Keratinocyte (primary cell): ENCODE results near the gene C14orf93. TPM values are rescaled to one million over a fixed set of nuclear protein-coding genes. Genes with fewer than 3 reads are reported as not detected.

Experiments
- DNase-seq: peaks from one replicate; pipeline ENCODE4 v3.0.0-alpha.2; 2011; ENCODE audit warnings: low read depth, missing footprints, low spot score
- FAIRE-seq: peaks from 2 replicates; lab custom pipeline; 2011; peaks lifted over from hg19 to GRCh38; lab: Jason Lieb, UNC
- H2AFZ ChIP-seq: 2 replicates; pipeline ENCODE4 v1.6.0; 2012; ENCODE audit warnings: low read length, control low read depth, inconsistent platforms; ENCODE audit not compliant: control insufficient read depth
- H3K27ac ChIP-seq: 2 replicates; pipeline ENCODE4 v1.5.1; 2011; ENCODE audit warnings: low read length; ENCODE audit not compliant: control insufficient read depth, insufficient read depth
- H3K27me3 ChIP-seq: 3 replicates; pipeline ENCODE4 v1.6.0; 2011; ENCODE audit warnings: low read length; ENCODE audit not compliant: control insufficient read depth, insufficient read depth; ENCODE audit errors: extremely low read depth
- H3K36me3 ChIP-seq, 2 experiments: 2 replicates in 1 of 2; 3 replicates in 1 of 2; pipeline ENCODE4 v1.5.1; 2011; ENCODE audit warnings: low read length in 2 of 2, mild to moderate bottlenecking in 1 of 2; ENCODE audit not compliant: control insufficient read depth in 2 of 2, insufficient read depth in 2 of 2; ENCODE audit errors: extremely low read depth in 1 of 2
- H3K4me1 ChIP-seq: 3 replicates; pipeline ENCODE4 v1.5.1; 2011; ENCODE audit warnings: low read length; ENCODE audit not compliant: control insufficient read depth, insufficient read depth; ENCODE audit errors: extremely low read depth
- H3K4me2 ChIP-seq: 3 replicates; pipeline ENCODE4 v1.6.0; 2011; ENCODE audit warnings: low read depth, low read length; ENCODE audit not compliant: control insufficient read depth, insufficient read depth; ENCODE audit errors: extremely low read depth
- H3K4me3 ChIP-seq, 3 experiments: fragments of 200-600 bp in 1 of 3; sonication (generic) in 1 of 3; 2 replicates in 2 of 3; 3 replicates in 1 of 3; pipeline ENCODE4 v1.5.1; 2011 to 2016; ENCODE audit warnings: low read length in 3 of 3, mild to moderate bottlenecking in 3 of 3, control low read depth in 2 of 3, inconsistent platforms in 1 of 3, low read depth in 1 of 3, mixed read lengths in 1 of 3, mixed run types in 1 of 3, moderate library complexity in 1 of 3; ENCODE audit not compliant: control insufficient read depth in 2 of 3, insufficient read depth in 2 of 3; ENCODE audit errors: extremely low read depth in 1 of 3
- H3K79me2 ChIP-seq: 2 replicates; pipeline ENCODE4 v1.6.0; 2012; ENCODE audit warnings: low read length; ENCODE audit not compliant: control insufficient read depth, insufficient read depth
- H3K9ac ChIP-seq: 3 replicates; pipeline ENCODE4 v1.6.0; 2011; ENCODE audit warnings: low read length; ENCODE audit not compliant: control insufficient read depth, insufficient read depth; ENCODE audit errors: extremely low read depth
- H3K9me1 ChIP-seq: 3 replicates; pipeline ENCODE4 v1.6.0; 2011; ENCODE audit warnings: low read length; ENCODE audit not compliant: control insufficient read depth, insufficient read depth; ENCODE audit errors: extremely low read depth
- H3K9me3 ChIP-seq: 2 replicates; pipeline ENCODE4 v1.5.1; 2012; ENCODE audit warnings: low read depth, low read length; ENCODE audit not compliant: control insufficient read depth
- H4K20me1 ChIP-seq: 3 replicates; pipeline ENCODE4 v1.6.0; 2011; ENCODE audit warnings: low read length; ENCODE audit not compliant: control insufficient read depth, insufficient read depth; ENCODE audit errors: extremely low read depth
- CTCF ChIP-seq, 3 experiments: IDR thresholded peaks in 1 of 3; conservative IDR thresholded peaks in 1 of 3; optimal IDR thresholded peaks in 1 of 3; 2 replicates in 2 of 3; 3 replicates in 1 of 3; pipeline versions ENCODE3 to v1.5.1; 2011; ENCODE audit warnings: low read length in 3 of 3, mild to moderate bottlenecking in 3 of 3, moderate library complexity in 2 of 3, control low read depth in 1 of 3, inconsistent platforms in 1 of 3; ENCODE audit not compliant: insufficient read depth in 2 of 3; ENCODE audit errors: extremely low read depth in 1 of 3
- EZH2 ChIP-seq: IDR thresholded peaks from one replicate; pipeline ENCODE4 v1.6.1; 2012; ENCODE audit warnings: inconsistent platforms, mild to moderate bottlenecking, low read length, moderate library complexity
- dilution Hi-C: fragments of 300-500 bp; cut with MboI; formaldehyde crosslinking; loops from one replicate; pipeline ENCODE4 v1.7.0; 2020; ENCODE audit warnings: low sequenced_read_pairs; ENCODE audit not compliant: extremely low pct_ligation_motif_present
- polyA plus RNA-seq, 5 experiments: library from polyadenylated mRNA; depleted of rRNA in 3 of 5; stranded (reverse) in 3 of 5; stranded (forward) in 1 of 5; unstranded in 1 of 5; fragments of >200 nt; gene quantifications; 1 replicate in 1 of 5; 2 replicates in 3 of 5; 3 replicates in 1 of 5; pipeline versions ENCODE4 v1.2.1 to v1.2.3, GENCODE V29; 2011 to 2012; ENCODE audit warnings: missing spikeins in 2 of 5, low read depth in 1 of 5, low replicate concordance in 1 of 5

The C14orf93 gene
- polyA plus RNA-seq, 1 donor (not counting 4 experiments of a cell fraction or from before 2014, with no cell fraction given), result 7.7 TPM

GRCh38 chr14:23057757-23058653, 48.1 kb upstream of the C14orf93 start:
- H3K27me3 ChIP-seq, result no peaks in the 10 kb centered on the region
- no peak overlapping the region for H2AFZ ChIP-seq
- no peaks in the 10 kb centered on the region for H3K9me3 ChIP-seq
- peaks cover 25 to 29% of the 10 kb centered on the region in 2 experiments for H3K36me3 ChIP-seq
- H3K4me2 ChIP-seq, result peak overlapping the region; percentile 89
- no peaks in the 10 kb centered on the region for H3K9me1 ChIP-seq
- peaks cover 5% of the 10 kb centered on the region for H3K79me2 ChIP-seq
- dilution Hi-C loops, result no loop called here
- FAIRE-seq (peak; percentile 17), DNase-seq (no peak)
- H3K9ac ChIP-seq, result peak overlapping the region; percentile 58
- no peaks in the 10 kb centered on the region for H4K20me1 ChIP-seq
- H3K27ac ChIP-seq, result peak overlapping the region; percentile 31
- H3K4me3 ChIP-seq, result peak overlapping the region; percentile 36 to 68 (median 64)
- H3K4me1 ChIP-seq, result peaks cover 30% of the 10 kb centered on the region
- TF ChIP-seq EZH2 (no peak), CTCF (optimal IDR thresholded peaks at IDR 0.05 in 1 of 3, IDR thresholded peaks at IDR 0.05 in 1 of 3, conservative IDR thresholded peaks at IDR 0.05 in 1 of 3; ENCODE audit: extremely low read depth in 1 of 3, insufficient read depth in 2 of 3, low read length in 3 of 3) (peak; percentile 89 to 97 (median 96))

DNA sequence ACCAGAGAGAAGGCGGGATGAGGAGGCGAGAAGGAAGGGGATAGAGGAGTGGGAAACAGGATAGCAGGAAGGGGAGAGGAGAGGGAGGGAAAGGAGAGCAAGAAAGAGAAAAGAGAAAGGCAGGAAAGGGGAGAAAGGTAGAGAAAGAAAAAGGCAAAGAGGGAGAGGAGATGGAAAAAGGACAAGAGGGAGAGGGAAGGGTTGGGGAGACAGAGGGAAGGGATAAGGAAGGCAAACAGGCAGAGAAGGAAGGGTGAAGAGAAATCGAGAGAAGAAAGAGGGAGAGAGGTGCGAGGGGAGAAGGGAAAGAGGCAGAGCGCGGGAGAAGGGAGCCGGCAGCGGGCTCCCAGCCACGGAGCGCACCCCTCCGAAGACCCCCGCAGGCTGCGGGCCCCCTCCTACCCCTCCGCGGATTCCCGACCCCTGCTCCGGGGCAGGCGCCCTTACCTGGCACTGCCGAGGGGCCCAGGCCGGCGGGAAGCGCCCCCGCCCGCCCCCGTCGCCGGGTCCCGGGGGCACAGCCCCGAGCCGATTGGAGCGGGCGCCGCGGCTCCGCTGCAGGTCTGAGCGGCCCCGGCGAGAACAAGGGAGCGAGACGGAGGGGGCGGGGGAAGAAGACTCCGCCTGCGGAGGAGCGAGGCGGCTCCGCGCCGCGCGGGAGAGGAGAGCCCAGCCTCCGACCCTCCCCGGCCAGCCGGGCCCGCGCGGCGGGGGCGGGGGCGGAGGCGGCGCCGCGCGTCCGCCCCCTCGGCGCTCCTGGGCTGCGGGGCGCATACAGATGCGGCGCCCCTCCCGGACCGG, 47.2 kb upstream of the C14orf93 start, which contains the start of gene CDH24:
TSS of gene CDH24 (minus strand) at position 565 of the 801 bp plus-strand sequence. CDS start 1,787 bp downstream, outside the sequence.
- Histone ChIP-seq H3K9me1 (no peaks in the 10 kb centered on the region), H3K9me3 (no peaks in the 10 kb centered on the region), H2AFZ (peak within 1 kb of the TSS; percentile 30), H3K36me3 (peaks cover 17 to 21% of the 10 kb centered on the region in 2 experiments), H3K79me2 (peaks cover 5% of the 10 kb centered on the region), H3K4me3 (peak within 1 kb of the TSS; percentile 36 to 68 (median 64)), H3K9ac (peak within 1 kb of the TSS; percentile 58), H4K20me1 (no peaks in the 10 kb centered on the region), H3K27me3 (no peaks in the 10 kb centered on the region), H3K4me2 (peak within 1 kb of the TSS; percentile 89), H3K4me1 (peaks cover 31% of the 10 kb centered on the region), H3K27ac (peak within 1 kb of the TSS; percentile 31)
- DNase-seq (no peak), FAIRE-seq (no peak)
- no peak for TF ChIP-seq EZH2
- TF ChIP-seq CTCF (optimal IDR thresholded peaks at IDR 0.05 in 1 of 3, IDR thresholded peaks at IDR 0.05 in 1 of 3, conservative IDR thresholded peaks at IDR 0.05 in 1 of 3; ENCODE audit: extremely low read depth in 1 of 3, insufficient read depth in 2 of 3, low read length in 3 of 3), result no peak
- dilution Hi-C loops, result no loop called here
